ENCODE results near the gene PSMD8.

DNA sequence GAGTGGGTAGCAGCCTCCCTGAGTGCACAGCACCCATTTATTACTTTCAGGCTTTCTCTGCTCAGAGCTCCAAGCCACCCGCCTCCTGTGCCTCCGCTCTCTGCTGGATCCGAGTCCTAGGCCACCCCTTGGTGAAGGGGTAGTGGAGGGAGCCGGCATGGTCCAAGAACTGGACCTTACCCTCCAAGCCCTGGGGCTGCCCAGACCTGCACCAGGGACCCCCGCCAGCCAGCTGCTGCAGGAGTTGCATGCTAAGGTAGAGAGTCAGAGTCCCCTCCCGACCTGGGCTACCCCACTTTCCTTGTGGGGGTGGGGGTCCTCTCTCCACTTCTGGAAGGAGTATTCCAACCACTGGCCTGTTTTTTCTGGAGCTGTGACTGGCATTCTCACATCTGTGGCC lies 30.5 kb downstream of the PSMD8 start:
- TF ChIP-seq, protein P1, sequence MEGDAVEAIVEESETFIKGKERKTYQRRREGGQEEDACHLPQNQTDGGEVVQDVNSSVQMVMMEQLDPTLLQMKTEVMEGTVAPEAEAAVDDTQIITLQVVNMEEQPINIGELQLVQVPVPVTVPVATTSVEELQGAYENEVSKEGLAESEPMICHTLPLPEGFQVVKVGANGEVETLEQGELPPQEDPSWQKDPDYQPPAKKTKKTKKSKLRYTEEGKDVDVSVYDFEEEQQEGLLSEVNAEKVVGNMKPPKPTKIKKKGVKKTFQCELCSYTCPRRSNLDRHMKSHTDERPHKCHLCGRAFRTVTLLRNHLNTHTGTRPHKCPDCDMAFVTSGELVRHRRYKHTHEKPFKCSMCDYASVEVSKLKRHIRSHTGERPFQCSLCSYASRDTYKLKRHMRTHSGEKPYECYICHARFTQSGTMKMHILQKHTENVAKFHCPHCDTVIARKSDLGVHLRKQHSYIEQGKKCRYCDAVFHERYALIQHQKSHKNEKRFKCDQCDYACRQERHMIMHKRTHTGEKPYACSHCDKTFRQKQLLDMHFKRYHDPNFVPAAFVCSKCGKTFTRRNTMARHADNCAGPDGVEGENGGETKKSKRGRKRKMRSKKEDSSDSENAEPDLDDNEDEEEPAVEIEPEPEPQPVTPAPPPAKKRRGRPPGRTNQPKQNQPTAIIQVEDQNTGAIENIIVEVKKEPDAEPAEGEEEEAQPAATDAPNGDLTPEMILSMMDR (IDR thresholded peaks at IDR 0.05; ENCODE audit: low read depth, low read length), result no peak
- TF ChIP-seq EZH2phosphoT487 (IDR thresholded peaks at IDR 0.05; ENCODE audit: low read depth), result no peak

Data from OCI-LY3 (cell line).